GM21529 (cell line): Measurements from ENCODE around the gene PSMB2.

Source experiments
- ATAC-seq: cut with Tn5 transposase; IDR thresholded peaks from one replicate; pipeline ENCODE4 v1.9.1; 2021; ENCODE audit not compliant: unreplicated experiment

PSMB2 gene

GRCh38 chr1:35644204-35644603 is 2.9 kb upstream of the PSMB2 start:
- ATAC-seq = no peak

- ATAC-seq = no peak
These were observed 1.2 kb upstream of the PSMB2 start for GRCh38 chr1:35642471-35642955.

GRCh38 chr1:35640380-35641232 is 720 bp downstream of the PSMB2 start:
- ATAC-seq = no peak

GRCh38 chr1:35637401-35637809 is 3.9 kb downstream of the PSMB2 start:
- no peak for ATAC-seq

- no peak for ATAC-seq
These were observed 7.8 kb downstream of the PSMB2 start for GRCh38 chr1:35633547-35633946.

- ATAC-seq = no peak
These were observed 9.9 kb downstream of the PSMB2 start for GRCh38 chr1:35631396-35631795.

GRCh38 chr1:35629051-35629450 is 12.3 kb downstream of the PSMB2 start:
- ATAC-seq = no peak

GRCh38 chr1:35623832-35624231 is 17.5 kb downstream of the PSMB2 start:
- no peak for ATAC-seq

- no peak for ATAC-seq
These were observed 18.7 kb downstream of the PSMB2 start for GRCh38 chr1:35622510-35623178.

GRCh38 chr1:35619237-35620121 is 21.8 kb downstream of the PSMB2 start:
- ATAC-seq = no peak

GRCh38 chr1:35615440-35615839 is 25.9 kb downstream of the PSMB2 start:
- no peak for ATAC-seq

GRCh38 chr1:35611655-35612054 is 29.7 kb downstream of the PSMB2 start:
- no peak for ATAC-seq

GRCh38 chr1:35605867-35606182 is 35.5 kb downstream of the PSMB2 start:
- ATAC-seq = no peak

GRCh38 chr1:35605071-35605866 is 36.1 kb downstream of the PSMB2 start:
- ATAC-seq = no peak

GRCh38 chr1:35603941-35604340 is 37.4 kb downstream of the PSMB2 start:
- ATAC-seq = no peak

GRCh38 chr1:35603468-35603867 is 37.9 kb downstream of the PSMB2 start:
- ATAC-seq = no peak

- ATAC-seq = no peak
These were observed 40.7 kb downstream of the PSMB2 start for GRCh38 chr1:35600593-35600992.

GRCh38 chr1:35599411-35599810 is 41.9 kb downstream of the PSMB2 start:
- ATAC-seq = no peak

GRCh38 chr1:35598895-35599294 is 42.4 kb downstream of the PSMB2 start:
- ATAC-seq = no peak

- no peak for ATAC-seq
These were observed 43.5 kb downstream of the PSMB2 start for GRCh38 chr1:35597870-35598269.

- ATAC-seq = no peak
These were observed 45.6 kb downstream of the PSMB2 start for GRCh38 chr1:35595684-35596083.
